ENCODE measurements around the gene EPM2AIP1. TPM values are rescaled to one million over a fixed set of nuclear protein-coding genes. Genes with fewer than 3 reads are reported as not detected.
A peak's percentile ranks its signal among the peaks of the same experiment; 100 is the strongest.
"Not testable (repeated sequence)": the region's sequence is repeated elsewhere in the genome, so short reads cannot be mapped to it uniquely, and the experiment has no call there.

The EPM2AIP1 gene
- total and polyA plus RNA-seq, 3 donors from 2014 or later: 13.1 to 23.5 (median 17.4) TPM

GRCh38 chr3:36957063-36957462 lies 35.9 kb downstream of the EPM2AIP1 start:
- Histone ChIP-seq H3K27me3 (no peaks in the 10 kb centered on the region), H3K36me3 (ENCODE audit: low read depth, missing control alignments) (no peaks in the 10 kb centered on the region), H3K27ac (no peak overlapping the region), H3K9me3 (no peaks in the 10 kb centered on the region), H3K4me1 (no peaks in the 10 kb centered on the region), H3K4me3 (no peak overlapping the region)
- TF ChIP-seq, protein P1, sequence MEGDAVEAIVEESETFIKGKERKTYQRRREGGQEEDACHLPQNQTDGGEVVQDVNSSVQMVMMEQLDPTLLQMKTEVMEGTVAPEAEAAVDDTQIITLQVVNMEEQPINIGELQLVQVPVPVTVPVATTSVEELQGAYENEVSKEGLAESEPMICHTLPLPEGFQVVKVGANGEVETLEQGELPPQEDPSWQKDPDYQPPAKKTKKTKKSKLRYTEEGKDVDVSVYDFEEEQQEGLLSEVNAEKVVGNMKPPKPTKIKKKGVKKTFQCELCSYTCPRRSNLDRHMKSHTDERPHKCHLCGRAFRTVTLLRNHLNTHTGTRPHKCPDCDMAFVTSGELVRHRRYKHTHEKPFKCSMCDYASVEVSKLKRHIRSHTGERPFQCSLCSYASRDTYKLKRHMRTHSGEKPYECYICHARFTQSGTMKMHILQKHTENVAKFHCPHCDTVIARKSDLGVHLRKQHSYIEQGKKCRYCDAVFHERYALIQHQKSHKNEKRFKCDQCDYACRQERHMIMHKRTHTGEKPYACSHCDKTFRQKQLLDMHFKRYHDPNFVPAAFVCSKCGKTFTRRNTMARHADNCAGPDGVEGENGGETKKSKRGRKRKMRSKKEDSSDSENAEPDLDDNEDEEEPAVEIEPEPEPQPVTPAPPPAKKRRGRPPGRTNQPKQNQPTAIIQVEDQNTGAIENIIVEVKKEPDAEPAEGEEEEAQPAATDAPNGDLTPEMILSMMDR (IDR thresholded peaks at IDR 0.05): no peak
- TF ChIP-seq POLR2A (IDR thresholded peaks at IDR 0.05): no peak
- intact Hi-C loops (cut with DNase I; ENCODE audit: low total_unique reads): no loop called here
- DNase-seq: no peak
- 96 to 100% methylated on average over 1 of the region's 1 CpG for WGBS, 2 donors

DNA sequence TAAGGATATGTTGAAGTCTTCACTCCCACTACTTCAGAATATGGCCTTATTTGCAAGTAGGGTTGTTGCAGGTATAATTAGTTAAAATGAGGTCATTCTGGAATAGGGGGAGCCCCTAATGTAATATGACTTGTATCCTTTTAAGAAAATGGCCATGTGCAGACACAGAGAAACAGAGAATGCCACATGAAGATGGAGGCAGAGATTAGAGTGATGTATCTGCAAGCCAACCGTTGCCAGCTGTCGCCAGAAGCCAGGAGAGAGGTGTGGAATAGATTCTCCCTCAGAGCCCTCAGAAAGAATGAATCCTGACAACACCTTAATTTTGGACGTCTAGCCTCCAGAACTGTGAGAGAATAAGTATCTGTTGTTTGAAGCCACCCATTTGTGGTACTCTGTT lies 36.8 kb downstream of the EPM2AIP1 start:
- WGBS, 2 donors: 76 to 89% methylated on average over 3 of the region's 3 CpGs
- no peak overlapping the region for H3K27ac ChIP-seq
- intact Hi-C loops (cut with DNase I; ENCODE audit: low total_unique reads): no loop called here
- TF ChIP-seq, protein P1 (IDR thresholded peaks at IDR 0.05): no peak
- no peak for TF ChIP-seq POLR2A (IDR thresholded peaks at IDR 0.05)
- H3K4me1 ChIP-seq: no peaks in the 10 kb centered on the region
- no peaks in the 10 kb centered on the region for H3K9me3 ChIP-seq
- DNase-seq: no peak
- no peak overlapping the region for H3K4me3 ChIP-seq
- H3K27me3 ChIP-seq: no peaks in the 10 kb centered on the region
- H3K36me3 ChIP-seq (ENCODE audit: low read depth, missing control alignments): no peaks in the 10 kb centered on the region

DNA sequence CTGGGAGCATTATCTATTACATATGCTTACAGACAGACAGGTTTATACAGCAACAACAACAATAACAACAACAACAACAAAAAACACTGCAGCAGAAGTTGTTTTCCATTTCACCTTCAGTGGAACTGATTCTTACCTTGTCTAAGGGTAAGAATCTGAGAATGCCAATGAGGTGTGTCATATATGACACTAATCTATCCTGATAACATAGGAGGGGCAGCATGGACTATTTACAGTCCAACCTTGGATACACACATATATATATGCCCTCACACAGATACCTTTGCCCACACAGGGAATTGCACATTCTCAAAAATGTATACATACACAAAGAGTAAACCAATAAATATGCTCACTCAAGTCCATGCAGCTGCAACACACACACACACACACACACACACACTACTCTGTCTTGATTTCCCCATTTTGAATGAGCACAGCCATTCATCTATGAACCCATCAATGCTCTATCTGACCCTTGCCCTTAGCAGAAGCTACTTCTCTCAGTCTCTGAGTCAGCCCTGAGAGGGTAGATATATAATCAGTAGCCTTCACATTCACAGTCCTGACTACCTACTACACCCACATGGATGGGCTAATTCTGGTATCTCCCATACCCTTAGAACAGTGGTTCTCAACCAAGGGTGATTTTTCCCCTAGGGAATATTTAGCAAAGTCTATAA lies 38.3 kb downstream of the EPM2AIP1 start:
- Histone ChIP-seq H3K4me1 (no peaks in the 10 kb centered on the region), H3K27ac (no peak overlapping the region), H3K27me3 (no peaks in the 10 kb centered on the region), H3K36me3 (ENCODE audit: low read depth, missing control alignments) (no peaks in the 10 kb centered on the region), H3K4me3 (no peak overlapping the region), H3K9me3 (no peaks in the 10 kb centered on the region)
- intact Hi-C loops (cut with DNase I; ENCODE audit: low total_unique reads): no loop called here
- no peak for DNase-seq
- no peak for TF ChIP-seq POLR2A (IDR thresholded peaks at IDR 0.05)
- TF ChIP-seq, protein P1 (IDR thresholded peaks at IDR 0.05): no peak

GRCh38 chr3:36947814-36948213 lies 45.1 kb downstream of the EPM2AIP1 start:
- intact Hi-C loops (cut with DNase I; ENCODE audit: low total_unique reads); H3K4me3 ChIP-seq; H3K36me3 ChIP-seq (ENCODE audit: low read depth, missing control alignments); H3K27me3 ChIP-seq; H3K9me3 ChIP-seq; H3K4me1 ChIP-seq; H3K27ac ChIP-seq; DNase-seq: not testable (repeated sequence)
- 95 to 96% methylated on average over 5 of the region's 5 CpGs for WGBS, 2 donors

DNA sequence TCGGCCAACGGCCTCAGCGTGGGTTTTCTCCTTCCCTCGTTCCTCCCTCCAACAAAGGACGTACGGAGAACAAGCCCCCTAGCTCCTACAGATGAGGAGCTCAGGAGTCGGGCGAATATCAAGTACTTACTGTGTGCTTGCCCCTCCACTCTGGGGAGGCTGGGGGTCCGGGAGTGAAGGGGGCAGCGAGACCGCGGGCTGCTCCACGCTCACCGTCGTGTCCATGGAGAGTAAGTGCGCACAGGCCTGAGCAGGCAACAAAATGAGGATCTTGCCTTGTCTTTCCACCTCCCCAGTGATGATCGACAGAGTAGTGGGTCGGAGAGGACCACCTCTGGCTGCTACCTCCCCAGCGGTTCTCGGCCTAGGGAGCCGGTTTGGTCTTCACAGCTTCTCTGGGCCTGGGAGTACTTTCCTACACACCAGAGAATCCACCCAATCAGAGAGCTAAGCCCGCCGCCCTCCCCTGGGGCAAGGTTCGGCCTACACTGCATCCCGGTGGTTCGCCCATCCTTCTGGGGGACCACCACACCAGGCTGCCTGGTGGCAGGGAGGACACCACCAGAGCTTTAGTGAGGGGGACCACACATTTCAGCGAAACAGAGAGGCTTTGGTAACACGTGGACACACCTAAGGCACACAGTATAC lies 47.5 kb downstream of the EPM2AIP1 start:
- Histone ChIP-seq H3K4me3 (peak overlapping the region; percentile 69 to 71), H3K36me3 (ENCODE audit: low read depth, missing control alignments) (no peaks in the 10 kb centered on the region), H3K4me1 (peaks cover 6% of the 10 kb centered on the region), H3K27ac (no peak overlapping the region), H3K9me3 (no peaks in the 10 kb centered on the region), H3K27me3 (no peaks in the 10 kb centered on the region)
- no peak for TF ChIP-seq POLR2A (IDR thresholded peaks at IDR 0.05)
- TF ChIP-seq, protein P1 (IDR thresholded peaks at IDR 0.05): no peak
- WGBS, 2 donors: 51 to 53% methylated on average over 22 to 28 of the region's 28 CpGs
- intact Hi-C loops (cut with DNase I; ENCODE audit: low total_unique reads): no loop called here
- DNase-seq: no peak

Measured in testis (tissue), 3 donors.